Uterus (tissue), 4 donors: ENCODE data around the gene LGALS1. TPM values are rescaled to one million over a fixed set of nuclear protein-coding genes. Genes with fewer than 3 reads are reported as not detected.

ENCODE experiments used
- DNase-seq, 2 donors: peaks; one replicate each; pipeline ENCODE4 v3.0.0-alpha.2; 2019 to 2020
- H3K27ac ChIP-seq, 2 donors: fragments of 200-600 bp; sonication (generic); 1 replicate in 1 of 2; 2 replicates in 1 of 2; pipeline ENCODE4 v1.5.1; 2016 to 2018
- H3K27me3 ChIP-seq, 2 donors: fragments of 200-600 bp; sonication (generic); one replicate each; pipeline ENCODE4 v1.5.1; 2018 to 2019; ENCODE audit warnings: control low read depth in 1 of 2
- H3K36me3 ChIP-seq, 2 donors: fragments of 200-600 bp; sonication (generic); one replicate each; pipeline ENCODE4 v1.5.1; 2019; ENCODE audit warnings: control low read depth in 1 of 2
- H3K4me1 ChIP-seq, 2 donors: fragments of 200-600 bp; sonication (generic); one replicate each; pipeline ENCODE4 v1.5.1; 2018 to 2019; ENCODE audit warnings: control low read depth in 1 of 2
- H3K4me3 ChIP-seq, 2 donors: fragments of 200-600 bp; sonication (generic); 1 replicate in 1 of 2; 2 replicates in 1 of 2; pipeline ENCODE4 v1.5.1; 2018 to 2019; ENCODE audit warnings: mild to moderate bottlenecking in 1 of 2
- H3K9me3 ChIP-seq, 2 donors: fragments of 200-600 bp; sonication (generic); one replicate each; pipeline ENCODE4 v1.5.1; 2019; ENCODE audit warnings: control low read depth in 1 of 2
- CTCF ChIP-seq, 4 experiments: fragments of 200-600 bp in 2 of 4; fragments of 450-650 bp in 2 of 4; sonication (generic) in 2 of 4; IDR thresholded peaks; one replicate each; pipeline ENCODE4 v1.5.1; 2016 to 2019; ENCODE audit warnings: antibody characterized with exemption in 4 of 4, mild to moderate bottlenecking in 2 of 4, moderate library complexity in 1 of 4
- POLR2A ChIP-seq, 2 donors: fragments of 450-650 bp; IDR thresholded peaks; one replicate each; pipeline ENCODE4 v1.6.1; 2016; ENCODE audit warnings: antibody characterized with exemption in 2 of 2, mild to moderate bottlenecking in 1 of 2, moderate library complexity in 1 of 2
- intact Hi-C: fragments of 100-400 bp; cut with DNase I; formaldehyde crosslinking; loops from one replicate; pipeline ENCODE4 v1.15.1; 2023; ENCODE audit warnings: low total_unique reads
- total RNA-seq, 4 donors: library from RNA; depleted of rRNA in 3 of 4; stranded (reverse); fragments of >200 nt in 3 of 4; gene quantifications; one replicate each; pipeline versions ENCODE4 v1.1.0 to v1.2.4, GENCODE V29; 2014 to 2023
- donor health status: DM: yes; HTN: yes; CAD: no.

LGALS1 gene
- total RNA-seq, 4 donors from 2014 or later, result 1,421 to 3,100 (median 2,146) TPM

GRCh38 chr22:37627545-37627944, 47.9 kb upstream of the LGALS1 start:
- H3K4me1 ChIP-seq, result peaks cover 7 to 8% of the 10 kb centered on the region in 2 donors
- H3K9me3 ChIP-seq, result no peaks in the 10 kb centered on the region
- TF ChIP-seq CTCF (IDR thresholded peaks at IDR 0.05) (no peak), POLR2A (IDR thresholded peaks at IDR 0.05) (no peak)
- no peak for DNase-seq
- H3K36me3 ChIP-seq, result no peaks in the 10 kb centered on the region
- no peak overlapping the region for H3K4me3 ChIP-seq
- intact Hi-C loops, result no loop called here
- H3K27me3 ChIP-seq, result no peaks in the 10 kb centered on the region
- peak overlapping the region; percentile 79 to 87 for H3K27ac ChIP-seq

GRCh38 chr22:37628830-37629229, 46.6 kb upstream of the LGALS1 start:
- intact Hi-C loops, result no loop called here
- Histone ChIP-seq H3K27ac (no peak overlapping the region), H3K36me3 (no peaks in the 10 kb centered on the region), H3K27me3 (no peaks in the 10 kb centered on the region), H3K9me3 (no peaks in the 10 kb centered on the region), H3K4me1 (peaks cover 7 to 14% of the 10 kb centered on the region in 2 donors), H3K4me3 (no peak overlapping the region)
- TF ChIP-seq CTCF (IDR thresholded peaks at IDR 0.05) (no peak), POLR2A (IDR thresholded peaks at IDR 0.05) (no peak)
- DNase-seq, result no peak

- no peak overlapping the region for H3K4me3 ChIP-seq
- H3K36me3 ChIP-seq, result no peaks in the 10 kb centered on the region
- peaks cover 13 to 22% of the 10 kb centered on the region in 2 donors for H3K4me1 ChIP-seq
- TF ChIP-seq CTCF (IDR thresholded peaks at IDR 0.05) (no peak), POLR2A (IDR thresholded peaks at IDR 0.05) (no peak)
- H3K9me3 ChIP-seq, result no peaks in the 10 kb centered on the region
- H3K27ac ChIP-seq, result no peak overlapping the region
- intact Hi-C loops, result no loop called here
- no peaks in the 10 kb centered on the region for H3K27me3 ChIP-seq
- no peak for DNase-seq
These were observed 45.5 kb upstream of the LGALS1 start for GRCh38 chr22:37629928-37630327.

GRCh38 chr22:37630839-37631435, 44.5 kb upstream of the LGALS1 start:
- intact Hi-C loops, result no loop called here
- no peak for TF ChIP-seq CTCF (IDR thresholded peaks at IDR 0.05)
- TF ChIP-seq POLR2A (IDR thresholded peaks at IDR 0.05), result no peak
- Histone ChIP-seq H3K27me3 (no peaks in the 10 kb centered on the region), H3K36me3 (no peaks in the 10 kb centered on the region), H3K9me3 (no peaks in the 10 kb centered on the region), H3K4me1 (peaks cover 8 to 22% of the 10 kb centered on the region in 2 donors), H3K4me3 (no peak overlapping the region), H3K27ac (peak overlapping the region in 1 of 2 donors; percentile 89)
- DNase-seq, result no peak

GRCh38 chr22:37631448-37632173, 43.8 kb upstream of the LGALS1 start:
- H3K9me3 ChIP-seq, result no peaks in the 10 kb centered on the region
- H3K36me3 ChIP-seq, result no peaks in the 10 kb centered on the region
- no peaks in the 10 kb centered on the region for H3K27me3 ChIP-seq
- intact Hi-C loops, result no loop called here
- DNase-seq, result no peak
- no peak overlapping the region for H3K4me3 ChIP-seq
- peak overlapping the region in 1 of 2 donors; percentile 89 for H3K27ac ChIP-seq
- TF ChIP-seq POLR2A (IDR thresholded peaks at IDR 0.05), result no peak
- peaks cover 7 to 19% of the 10 kb centered on the region in 2 donors for H3K4me1 ChIP-seq
